Measurements from ENCODE around the gene TMEM53.

TMEM53 gene

GRCh38 chr1:44652445-44653106, 21.7 kb downstream of the TMEM53 start:
- Histone ChIP-seq H3K4me3 (ENCODE audit: low read depth, low read length) (no peak overlapping the region), H3K4me1 (ENCODE audit: control insufficient read depth, insufficient read depth, low read length) (no peaks in the 10 kb centered on the region), H3K36me3 (ENCODE audit: control insufficient read depth in 2 of 2, insufficient read depth in 1 of 2, low read length in 2 of 2) (peaks cover 0 to 54% of the 10 kb centered on the region in 2 experiments; a peak in 1 of 3 replicates), H3K27ac (ENCODE audit: extremely low read depth, low read depth, low read length) (no peak overlapping the region), H3K9me3 (ENCODE audit: control insufficient read depth, insufficient read depth, low read depth, low read length) (no peaks in the 10 kb centered on the region)
- ChIA-PET POLR2A (interaction anchor here (0.5 to 3.1 kb wide), 9 partner anchors 10 to 560 kb away, joined by 3 to 21 read pairs (median 3); partner anchors contain the start of genes ARMH1 and TMEM53), CTCF (interaction anchor here (0.5 to 4.4 kb wide), 58 partner anchors 8 to 1886 kb away, joined by 3 to 85 read pairs (median 4); partner anchors contain the start of genes ARMH1, RNU5D-1 and TMEM53)
- TF ChIP-seq SCRT2 (tag by site-specific recombination; IDR thresholded peaks at IDR 0.05) (peak; percentile 87), PATZ1 (tag by site-specific recombination; IDR thresholded peaks at IDR 0.05) (peak; percentile 70), GLI2 (tag by site-specific recombination; IDR thresholded peaks at IDR 0.05; ENCODE audit: borderline replicate concordance, low read depth) (no peak), ZNF654 (tag by site-specific recombination; IDR thresholded peaks at IDR 0.05; ENCODE audit: low read depth) (peak; percentile 88), ZNF366 (tag by site-specific recombination; conservative IDR thresholded peaks at IDR 0.05) (peak; percentile 58; the same call in 1 of the 2 replicates), ZNF24 (tag by site-specific recombination; IDR thresholded peaks at IDR 0.05) (no peak), SP2 (tag by site-specific recombination; IDR thresholded peaks at IDR 0.05) (no peak), ZNF596 (tag by site-specific recombination; IDR thresholded peaks at IDR 0.05) (no peak), ZNF76 (tag by site-specific recombination; IDR thresholded peaks at IDR 0.05; ENCODE audit: borderline replicate concordance, low read depth) (peak; percentile 18; the same call in 1 of the 2 replicates), ZNF350 (tag by site-specific recombination; IDR thresholded peaks at IDR 0.05) (no peak), ZNF433 (tag by site-specific recombination; IDR thresholded peaks at IDR 0.05; ENCODE audit: low read depth) (no peak), HOXC10 (CRISPR knock-in tag; IDR thresholded peaks at IDR 0.05) (no peak), ZNF223 (tag by site-specific recombination; IDR thresholded peaks at IDR 0.05) (no peak), ZNF214 (tag by site-specific recombination; IDR thresholded peaks at IDR 0.05; ENCODE audit: borderline replicate concordance) (no peak), ZFP41 (tag by site-specific recombination; IDR thresholded peaks at IDR 0.05; ENCODE audit: borderline replicate concordance) (no peak), ZNF23 (tag by site-specific recombination; IDR thresholded peaks at IDR 0.05; ENCODE audit: borderline replicate concordance) (no peak), ZNF558 (tag by site-specific recombination; IDR thresholded peaks at IDR 0.05) (no peak), ZNF792 (tag by site-specific recombination; IDR thresholded peaks at IDR 0.05) (no peak), ZNF280D (tag by site-specific recombination; IDR thresholded peaks at IDR 0.05) (no peak), ZNF391 (tag by site-specific recombination; IDR thresholded peaks at IDR 0.05; ENCODE audit: borderline replicate concordance, low read depth) (no peak), GLIS1 (tag by site-specific recombination; IDR thresholded peaks at IDR 0.05) (peak; percentile 81), ZNF112 (tag by site-specific recombination; IDR thresholded peaks at IDR 0.05) (no peak), ZNF221 (tag by site-specific recombination; IDR thresholded peaks at IDR 0.05; ENCODE audit: borderline replicate concordance) (no peak), ZNF830 (tag by site-specific recombination; IDR thresholded peaks at IDR 0.05; ENCODE audit: low read depth) (no peak), INSM2 (tag by site-specific recombination; IDR thresholded peaks at IDR 0.05) (0 out of 2 replicates have a peak, but pooled peaks have one; percentile 55), KLF8 (tag by site-specific recombination; IDR thresholded peaks at IDR 0.05) (peak; percentile 16; the same call in 1 of the 2 replicates), ZNF155 (tag by site-specific recombination; IDR thresholded peaks at IDR 0.05) (no peak), ZFP69B (tag by site-specific recombination; IDR thresholded peaks at IDR 0.05) (no peak), ZNF324 (tag by site-specific recombination; IDR thresholded peaks at IDR 0.05) (0 out of 2 replicates have a peak, but pooled peaks have one; percentile 18), ZNF701 (tag by site-specific recombination; IDR thresholded peaks at IDR 0.05) (no peak), ZNF292 (tag by site-specific recombination; IDR thresholded peaks at IDR 0.05; ENCODE audit: borderline replicate concordance, low read depth) (no peak), ZNF121 (tag by site-specific recombination; IDR thresholded peaks at IDR 0.05) (no peak), ZNF16 (tag by site-specific recombination; IDR thresholded peaks at IDR 0.05; ENCODE audit: low read depth) (no peak)

Measured in HEK293 (cell line).